B cell (primary cell): ENCODE results near the gene ACOXL. TPM values are rescaled to one million over a fixed set of nuclear protein-coding genes. Genes with fewer than 3 reads are reported as not detected.

ENCODE experiments used
- ATAC-seq: fragments of 200-7000 bp; cut with Tn5 transposase; one replicate; pipeline ENCODE4 v1.10.0; 2021; ENCODE audit warnings: low read depth, mild to moderate bottlenecking, moderate number of reproducible peaks, moderate library complexity
- CTCF ChIA-PET: fragments of 350-600 bp; sonication (Branson Sonifier 250); formaldehyde crosslinking; loops from one replicate; lab custom pipeline; 2021; ENCODE audit warnings: antibody characterized with exemption, inconsistent platforms; lab: Charles Lee
- POLR2A ChIA-PET: fragments of 350-600 bp; sonication (Branson Sonifier 250); formaldehyde crosslinking; loops from one replicate; lab custom pipeline; 2021; ENCODE audit warnings: antibody characterized with exemption; lab: Charles Lee
- DNase-seq: peaks from one replicate; pipeline ENCODE4 v3.0.0; 2013
- H2AFZ ChIP-seq: 2 replicates; pipeline ENCODE4 v1.6.1; 2012; ENCODE audit warnings: mild to moderate bottlenecking, low read depth, low read length; ENCODE audit not compliant: insufficient read depth, poor library complexity, severe bottlenecking
- H3K27ac ChIP-seq, 2 donors: 1 replicate in 1 of 2; 2 replicates in 1 of 2; pipeline ENCODE4 v1.5.1; 2012 to 2013; ENCODE audit warnings: low read length in 2 of 2, mild to moderate bottlenecking in 2 of 2, moderate library complexity in 1 of 2
- H3K27me3 ChIP-seq, 4 experiments: fragments of 200-600 bp in 1 of 4; sonication (generic) in 1 of 4; replicated peaks in 1 of 4; 1 replicate in 2 of 4; 2 replicates in 2 of 4; pipeline versions ENCODE4 v1.6.1 to v1.7.0; 2013 to 2016; ENCODE audit warnings: low read length in 3 of 4, mild to moderate bottlenecking in 2 of 4, mixed read lengths in 1 of 4, moderate library complexity in 1 of 4; ENCODE audit not compliant: insufficient read depth in 4 of 4, control insufficient read depth in 3 of 4; ENCODE audit errors: control extremely low read depth in 1 of 4
- H3K36me3 ChIP-seq, 2 experiments: replicated peaks in 1 of 2; 1 replicate in 1 of 2; 2 replicates in 1 of 2; pipeline versions ENCODE4 v1.6.1 to v1.7.1; 2013; ENCODE audit warnings: low read length in 1 of 2; ENCODE audit not compliant: insufficient read depth in 2 of 2, control insufficient read depth in 1 of 2; ENCODE audit errors: control extremely low read depth in 1 of 2, extremely low read depth in 1 of 2
- H3K4me1 ChIP-seq, 2 donors: fragments of 200-600 bp in 1 of 2; sonication (generic) in 1 of 2; 1 replicate in 1 of 2; 2 replicates in 1 of 2; pipeline versions ENCODE4 v1.5.1 to v1.6.1; 2013 to 2017; ENCODE audit warnings: low read length in 2 of 2; ENCODE audit not compliant: control insufficient read depth in 2 of 2, insufficient read depth in 2 of 2
- H3K4me2 ChIP-seq: replicated peaks from 2 replicates; pipeline ENCODE3; 2012; ENCODE audit warnings: mild to moderate bottlenecking, low read depth, low read length; ENCODE audit not compliant: poor library complexity, severe bottlenecking
- H3K4me3 ChIP-seq, 5 experiments: fragments of 200-600 bp in 1 of 5; sonication (generic) in 1 of 5; 1 replicate in 3 of 5; 2 replicates in 2 of 5; pipeline versions ENCODE4 v1.5.1 to v1.7.0; 2011 to 2016; ENCODE audit warnings: low read length in 4 of 5, mild to moderate bottlenecking in 4 of 5, low read depth in 2 of 5, control low read depth in 1 of 5, moderate library complexity in 1 of 5; ENCODE audit not compliant: insufficient read depth in 1 of 5; ENCODE audit errors: control extremely low read depth in 1 of 5, extremely low read depth in 1 of 5
- H3K79me2 ChIP-seq: fragments of 200-600 bp; sonication (generic); one replicate; pipeline ENCODE4 v1.6.0; 2016; ENCODE audit warnings: low read length; ENCODE audit not compliant: control insufficient read depth, insufficient read depth
- H3K9ac ChIP-seq: fragments of 200-600 bp; sonication (generic); 2 replicates; pipeline ENCODE4 v1.6.1; 2017; ENCODE audit warnings: mild to moderate bottlenecking, low read length, moderate library complexity
- H3K9me3 ChIP-seq, 3 donors: one replicate each; pipeline versions ENCODE4 v1.6.1 to v1.7.1; 2013; ENCODE audit warnings: low read length in 2 of 3; ENCODE audit not compliant: control insufficient read depth in 2 of 3, insufficient read depth in 1 of 3; ENCODE audit errors: control extremely low read depth in 1 of 3
- H4K20me1 ChIP-seq: 2 replicates; pipeline ENCODE4 v1.6.0; 2012; ENCODE audit warnings: mild to moderate bottlenecking, low read length; ENCODE audit not compliant: insufficient read depth, control insufficient read depth, poor library complexity, severe bottlenecking
- H3K27ac Mint-ChIP-seq: one replicate; pipeline ENCODE4 v1.8.0; 2021; ENCODE audit warnings: mixed read lengths
- H3K27me3 Mint-ChIP-seq: one replicate; pipeline ENCODE4 v1.8.0; 2021; ENCODE audit warnings: mixed read lengths
- H3K4me1 Mint-ChIP-seq: one replicate; pipeline ENCODE4 v1.8.0; 2021; ENCODE audit warnings: mixed read lengths
- H3K4me3 Mint-ChIP-seq: one replicate; pipeline ENCODE4 v1.8.0; 2021; ENCODE audit warnings: mixed read lengths
- H3K9me3 Mint-ChIP-seq: one replicate; pipeline ENCODE4 v1.8.0; 2022; ENCODE audit warnings: mixed read lengths; ENCODE audit not compliant: insufficient read depth
- EZH2 ChIP-seq: IDR thresholded peaks from 2 replicates; pipeline ENCODE4 v1.6.1; 2012; ENCODE audit warnings: borderline replicate concordance, low read depth, mild to moderate bottlenecking, moderate library complexity, low read length; ENCODE audit not compliant: insufficient read depth, poor library complexity, severe bottlenecking
- WGBS: methylation state at CpG from one replicate; pipeline ENCODE4 v1.1.5; 2013; ENCODE audit warnings: missing lambda C conversion rate; ENCODE audit not compliant: insufficient coverage; 5-methylcytosine and 5-hydroxymethylcytosine counted together
- intact Hi-C: fragments of 100-400 bp; cut with micrococcal nuclease; formaldehyde crosslinking; loops from one replicate; pipeline ENCODE4 v1.10.0; 2022
- polyA plus RNA-seq: library from polyadenylated mRNA; depleted of rRNA; stranded (reverse); fragments of >200 nt; gene quantifications from 2 replicates; pipeline ENCODE4 v1.2.3, GENCODE V29; 2012
- total RNA-seq, 2 donors: library from RNA; stranded (reverse); fragments of 120-200 nt in 1 of 2; gene quantifications; 1 replicate in 1 of 2; 2 replicates in 1 of 2; pipeline versions ENCODE4 v1.2.3 to v1.2.4, GENCODE V29; 2013 to 2022
- TF ChIP-seq, protein P1 (sequence below): fragments of 200-600 bp; IDR thresholded peaks from one replicate; pipeline ENCODE4 v1.8.0; 2022; ENCODE audit warnings: antibody characterized with exemption, mild to moderate bottlenecking

Gene ACOXL
- total and polyA plus RNA-seq, 2 donors (not counting 1 experiment from before 2014, with no cell fraction given): 0.06 TPM; not detected in 1

DNA sequence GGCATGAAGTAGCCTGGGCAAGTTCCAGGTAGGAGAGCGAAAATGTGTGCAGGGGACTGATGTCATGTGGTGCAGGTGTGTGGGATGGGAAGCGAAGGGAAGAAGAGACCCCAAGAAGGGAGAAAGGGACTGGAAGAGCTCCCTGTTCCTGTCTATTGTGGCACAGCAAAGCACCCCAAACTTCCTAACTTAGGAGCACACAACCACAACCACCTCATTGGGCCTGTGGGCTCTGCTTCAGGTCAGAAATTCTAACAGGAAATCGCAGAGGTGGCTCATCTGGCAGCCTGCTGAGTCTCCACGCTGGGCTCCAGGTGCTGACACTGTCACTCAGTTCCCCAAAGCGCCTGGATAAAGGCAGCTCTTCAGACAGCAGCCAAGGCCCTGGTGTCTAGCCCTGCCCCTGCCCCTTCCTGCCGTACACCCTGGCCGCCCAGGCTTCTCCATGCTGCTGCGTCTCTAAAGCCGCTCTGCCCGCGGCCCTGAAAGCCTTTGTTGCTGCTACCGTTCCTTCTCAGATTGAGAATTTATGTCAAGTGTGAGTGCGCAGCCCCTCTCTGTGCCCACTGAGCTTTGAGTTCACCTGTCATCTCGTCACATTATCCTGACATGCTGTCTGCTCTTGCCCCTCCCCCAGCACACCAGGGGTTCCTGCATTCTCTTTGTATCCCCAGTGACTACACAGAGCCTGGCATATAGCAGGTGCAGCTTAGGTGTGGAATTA lies 248.1 kb downstream of the ACOXL start:
- no peak overlapping the region for H3K4me3 Mint-ChIP-seq
- H3K4me1 Mint-ChIP-seq: no peaks in the 10 kb centered on the region
- H3K9me3 Mint-ChIP-seq: no peaks in the 10 kb centered on the region
- intact Hi-C loops: no loop called here
- Histone ChIP-seq H2AFZ (no peak overlapping the region), H3K4me1 (no peaks in the 10 kb centered on the region), H3K9me3 (no peaks in the 10 kb centered on the region), H3K27ac (no peak overlapping the region), H3K4me3 (no peak overlapping the region), H3K9ac (no peak overlapping the region), H3K79me2 (no peaks in the 10 kb centered on the region), H3K4me2 (no peak overlapping the region), H3K27me3 (no peaks in the 10 kb centered on the region), H4K20me1 (no peaks in the 10 kb centered on the region), H3K36me3 (no peaks in the 10 kb centered on the region)
- ChIA-PET CTCF (no interaction called here), POLR2A (no interaction called here)
- ATAC-seq (no peak), DNase-seq (no peak)
- H3K27me3 Mint-ChIP-seq: peaks cover 4% of the 10 kb centered on the region
- WGBS: 79% methylated on average over 12 of the region's 14 CpGs
- no peak overlapping the region for H3K27ac Mint-ChIP-seq
- TF ChIP-seq, protein P1, sequence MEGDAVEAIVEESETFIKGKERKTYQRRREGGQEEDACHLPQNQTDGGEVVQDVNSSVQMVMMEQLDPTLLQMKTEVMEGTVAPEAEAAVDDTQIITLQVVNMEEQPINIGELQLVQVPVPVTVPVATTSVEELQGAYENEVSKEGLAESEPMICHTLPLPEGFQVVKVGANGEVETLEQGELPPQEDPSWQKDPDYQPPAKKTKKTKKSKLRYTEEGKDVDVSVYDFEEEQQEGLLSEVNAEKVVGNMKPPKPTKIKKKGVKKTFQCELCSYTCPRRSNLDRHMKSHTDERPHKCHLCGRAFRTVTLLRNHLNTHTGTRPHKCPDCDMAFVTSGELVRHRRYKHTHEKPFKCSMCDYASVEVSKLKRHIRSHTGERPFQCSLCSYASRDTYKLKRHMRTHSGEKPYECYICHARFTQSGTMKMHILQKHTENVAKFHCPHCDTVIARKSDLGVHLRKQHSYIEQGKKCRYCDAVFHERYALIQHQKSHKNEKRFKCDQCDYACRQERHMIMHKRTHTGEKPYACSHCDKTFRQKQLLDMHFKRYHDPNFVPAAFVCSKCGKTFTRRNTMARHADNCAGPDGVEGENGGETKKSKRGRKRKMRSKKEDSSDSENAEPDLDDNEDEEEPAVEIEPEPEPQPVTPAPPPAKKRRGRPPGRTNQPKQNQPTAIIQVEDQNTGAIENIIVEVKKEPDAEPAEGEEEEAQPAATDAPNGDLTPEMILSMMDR: no peak
- TF ChIP-seq EZH2: no peak

DNA sequence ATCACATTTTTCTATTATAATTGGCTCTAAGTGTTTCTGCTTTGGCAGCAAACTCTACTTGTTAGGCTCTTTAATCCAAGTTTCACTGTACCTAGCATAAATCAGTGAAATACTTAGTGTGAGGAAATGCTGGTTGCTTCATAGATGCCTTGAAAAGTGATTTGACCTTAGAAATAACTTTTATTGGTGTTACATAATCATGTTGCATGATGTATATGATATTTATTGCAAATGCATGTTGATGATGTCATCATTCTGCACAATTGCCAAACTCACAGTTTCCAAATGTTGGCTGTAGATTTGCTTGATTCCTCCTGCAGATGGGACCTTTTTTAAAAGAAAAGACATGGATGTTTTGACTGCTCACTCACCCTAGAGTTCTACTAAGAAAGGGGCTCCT lies 250.8 kb downstream of the ACOXL start:
- ATAC-seq (no peak), DNase-seq (no peak)
- intact Hi-C loops: no loop called here
- TF ChIP-seq EZH2: no peak
- TF ChIP-seq, protein P1: no peak
- no peaks in the 10 kb centered on the region for H3K27me3 ChIP-seq
- H3K79me2 ChIP-seq: no peaks in the 10 kb centered on the region
- H2AFZ ChIP-seq: no peak overlapping the region
- Mint-ChIP-seq H3K27me3 (no peaks in the 10 kb centered on the region), H3K4me1 (no peaks in the 10 kb centered on the region), H3K4me3 (no peak overlapping the region), H3K27ac (no peak overlapping the region), H3K9me3 (no peaks in the 10 kb centered on the region)
- H3K36me3 ChIP-seq: no peaks in the 10 kb centered on the region
- H3K4me3 ChIP-seq: no peak overlapping the region
- no peak overlapping the region for H3K4me2 ChIP-seq
- no peak overlapping the region for H3K9ac ChIP-seq
- H3K4me1 ChIP-seq: no peaks in the 10 kb centered on the region
- CTCF ChIA-PET: no interaction called here
- no peaks in the 10 kb centered on the region for H4K20me1 ChIP-seq
- POLR2A ChIA-PET: no interaction called here
- no peak overlapping the region for H3K27ac ChIP-seq
- H3K9me3 ChIP-seq: no peaks in the 10 kb centered on the region
